Measurements from ENCODE around the gene MAGI2.

DNA sequence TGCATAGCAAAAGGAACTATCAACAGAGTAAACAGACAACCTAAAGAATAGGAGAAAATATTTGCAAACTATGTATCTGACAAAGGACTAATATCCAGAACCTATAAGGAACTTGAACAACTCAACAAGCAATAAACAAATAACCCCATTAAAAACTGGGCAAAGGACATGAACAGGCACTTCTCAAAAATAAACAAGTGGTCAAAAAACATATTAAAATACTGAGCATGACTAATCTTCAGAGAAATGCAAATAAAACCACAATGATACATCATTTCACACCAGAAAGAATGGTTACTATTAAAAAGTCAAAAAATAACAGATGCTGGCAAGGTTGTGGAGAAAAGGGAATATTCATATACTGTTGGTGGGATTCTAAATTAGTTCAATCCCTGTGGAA, 17.1 kb downstream of the MAGI2 start:
- TF ChIP-seq, protein P1, sequence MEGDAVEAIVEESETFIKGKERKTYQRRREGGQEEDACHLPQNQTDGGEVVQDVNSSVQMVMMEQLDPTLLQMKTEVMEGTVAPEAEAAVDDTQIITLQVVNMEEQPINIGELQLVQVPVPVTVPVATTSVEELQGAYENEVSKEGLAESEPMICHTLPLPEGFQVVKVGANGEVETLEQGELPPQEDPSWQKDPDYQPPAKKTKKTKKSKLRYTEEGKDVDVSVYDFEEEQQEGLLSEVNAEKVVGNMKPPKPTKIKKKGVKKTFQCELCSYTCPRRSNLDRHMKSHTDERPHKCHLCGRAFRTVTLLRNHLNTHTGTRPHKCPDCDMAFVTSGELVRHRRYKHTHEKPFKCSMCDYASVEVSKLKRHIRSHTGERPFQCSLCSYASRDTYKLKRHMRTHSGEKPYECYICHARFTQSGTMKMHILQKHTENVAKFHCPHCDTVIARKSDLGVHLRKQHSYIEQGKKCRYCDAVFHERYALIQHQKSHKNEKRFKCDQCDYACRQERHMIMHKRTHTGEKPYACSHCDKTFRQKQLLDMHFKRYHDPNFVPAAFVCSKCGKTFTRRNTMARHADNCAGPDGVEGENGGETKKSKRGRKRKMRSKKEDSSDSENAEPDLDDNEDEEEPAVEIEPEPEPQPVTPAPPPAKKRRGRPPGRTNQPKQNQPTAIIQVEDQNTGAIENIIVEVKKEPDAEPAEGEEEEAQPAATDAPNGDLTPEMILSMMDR (IDR thresholded peaks at IDR 0.05; ENCODE audit: extremely low read depth in 1 of 2, insufficient read depth in 1 of 2, low read depth in 1 of 2, low read length in 2 of 2), result no peak
- TF ChIP-seq POLR2AphosphoS5 (IDR thresholded peaks at IDR 0.05; ENCODE audit: insufficient read depth, low read depth, low read length), result no peak
- TF ChIP-seq POLR2A (IDR thresholded peaks at IDR 0.05; ENCODE audit: low read depth, low read length), result no peak
